Measurements from ENCODE around the gene GABRA6. TPM values are rescaled to one million over a fixed set of nuclear protein-coding genes. Genes with fewer than 3 reads are reported as not detected.

The GABRA6 gene
- total and polyA plus RNA-seq, 8 donors: not detected

- WGBS, 5 donors: 92 to 100% (median 96%) methylated on average over 1 of the region's 1 CpG
- Histone ChIP-seq H3K9me3 (no peaks in the 10 kb centered on the region), H3K4me3 (no peak overlapping the region), H3K4me1 (no peaks in the 10 kb centered on the region), H3K27ac (no peak overlapping the region), H3K36me3 (no peaks in the 10 kb centered on the region), H3K27me3 (no peaks in the 10 kb centered on the region)
- intact Hi-C loops (cut with DNase I; ENCODE audit: low total_unique reads): no loop called here
- no peak for DNase-seq
- no peak for TF ChIP-seq EP300 (IDR thresholded peaks at IDR 0.05)
- no peak for TF ChIP-seq POLR2AphosphoS5 (IDR thresholded peaks at IDR 0.05)
- no peak for TF ChIP-seq CTCF (IDR thresholded peaks at IDR 0.05)
- no peak for TF ChIP-seq POLR2A (IDR thresholded peaks at IDR 0.05)
These were observed 33.6 kb downstream of the GABRA6 start for GRCh38 chr5:161719157-161719556.

- Histone ChIP-seq H3K9me3 (no peaks in the 10 kb centered on the region), H3K4me3 (no peak overlapping the region), H3K27me3 (no peaks in the 10 kb centered on the region), H3K4me1 (no peaks in the 10 kb centered on the region), H3K36me3 (no peaks in the 10 kb centered on the region), H3K27ac (no peak overlapping the region)
- DNase-seq: no peak
- TF ChIP-seq POLR2AphosphoS5 (IDR thresholded peaks at IDR 0.05) (no peak), EP300 (IDR thresholded peaks at IDR 0.05) (no peak), CTCF (IDR thresholded peaks at IDR 0.05) (no peak), POLR2A (IDR thresholded peaks at IDR 0.05) (no peak)
- intact Hi-C loops (cut with DNase I; ENCODE audit: low total_unique reads): no loop called here
These were observed 34.9 kb downstream of the GABRA6 start for GRCh38 chr5:161720460-161720859.

- TF ChIP-seq EP300 (IDR thresholded peaks at IDR 0.05): no peak
- TF ChIP-seq CTCF (IDR thresholded peaks at IDR 0.05): no peak
- no peak for TF ChIP-seq POLR2A (IDR thresholded peaks at IDR 0.05)
- TF ChIP-seq POLR2AphosphoS5 (IDR thresholded peaks at IDR 0.05): no peak
- Histone ChIP-seq H3K27ac (no peak overlapping the region), H3K27me3 (no peaks in the 10 kb centered on the region), H3K9me3 (no peaks in the 10 kb centered on the region), H3K36me3 (no peaks in the 10 kb centered on the region), H3K4me1 (no peaks in the 10 kb centered on the region), H3K4me3 (no peak overlapping the region)
- 72 to 88% (median 75%) methylated on average over 1 of the region's 1 CpG for WGBS, 5 donors
- intact Hi-C loops (cut with DNase I; ENCODE audit: low total_unique reads): no loop called here
- DNase-seq: no peak
These were observed 49.2 kb downstream of the GABRA6 start for GRCh38 chr5:161734741-161735140.

- intact Hi-C loops (cut with DNase I; ENCODE audit: low total_unique reads): no loop called here
- Histone ChIP-seq H3K27ac (no peak overlapping the region), H3K4me1 (no peaks in the 10 kb centered on the region), H3K4me3 (no peak overlapping the region), H3K36me3 (no peaks in the 10 kb centered on the region), H3K27me3 (no peaks in the 10 kb centered on the region), H3K9me3 (no peaks in the 10 kb centered on the region)
- TF ChIP-seq POLR2A (IDR thresholded peaks at IDR 0.05): no peak
- no peak for TF ChIP-seq EP300 (IDR thresholded peaks at IDR 0.05)
- no peak for TF ChIP-seq CTCF (IDR thresholded peaks at IDR 0.05)
- TF ChIP-seq POLR2AphosphoS5 (IDR thresholded peaks at IDR 0.05): no peak
- WGBS, 5 donors: 86 to 97% (median 88%) methylated on average over 1 of the region's 1 CpG
- DNase-seq: no peak
These were observed 54.9 kb downstream of the GABRA6 start for GRCh38 chr5:161740433-161740832.
